Measurements from ENCODE around the gene CCNI2.

DNA sequence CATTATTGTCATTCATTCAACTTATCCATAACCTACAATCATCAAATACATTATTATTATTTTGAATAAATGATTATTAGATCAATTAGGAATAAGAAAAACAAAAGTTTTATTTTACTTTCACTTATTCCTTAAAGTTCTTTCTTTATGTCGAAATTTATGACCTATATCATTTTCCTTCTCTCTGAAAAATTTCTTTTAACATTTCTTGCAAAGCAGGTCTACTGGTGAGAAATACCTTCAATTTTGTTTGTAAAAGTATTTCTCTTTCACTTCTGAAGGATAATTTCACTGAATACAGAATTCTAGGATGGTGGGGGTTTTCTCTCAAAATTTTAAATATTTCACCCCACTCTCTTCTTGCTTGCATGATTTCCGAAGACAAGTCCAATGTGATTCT lies 2.6 kb upstream of the CCNI2 start:
- TF ChIP-seq SIN3A (IDR thresholded peaks at IDR 0.05; ENCODE audit: borderline replicate concordance, insufficient read depth, low read length) (no peak), POLR2AphosphoS5 (IDR thresholded peaks at IDR 0.05; ENCODE audit: low read depth, low read length) (no peak)
- TF ChIP-seq, protein P1, sequence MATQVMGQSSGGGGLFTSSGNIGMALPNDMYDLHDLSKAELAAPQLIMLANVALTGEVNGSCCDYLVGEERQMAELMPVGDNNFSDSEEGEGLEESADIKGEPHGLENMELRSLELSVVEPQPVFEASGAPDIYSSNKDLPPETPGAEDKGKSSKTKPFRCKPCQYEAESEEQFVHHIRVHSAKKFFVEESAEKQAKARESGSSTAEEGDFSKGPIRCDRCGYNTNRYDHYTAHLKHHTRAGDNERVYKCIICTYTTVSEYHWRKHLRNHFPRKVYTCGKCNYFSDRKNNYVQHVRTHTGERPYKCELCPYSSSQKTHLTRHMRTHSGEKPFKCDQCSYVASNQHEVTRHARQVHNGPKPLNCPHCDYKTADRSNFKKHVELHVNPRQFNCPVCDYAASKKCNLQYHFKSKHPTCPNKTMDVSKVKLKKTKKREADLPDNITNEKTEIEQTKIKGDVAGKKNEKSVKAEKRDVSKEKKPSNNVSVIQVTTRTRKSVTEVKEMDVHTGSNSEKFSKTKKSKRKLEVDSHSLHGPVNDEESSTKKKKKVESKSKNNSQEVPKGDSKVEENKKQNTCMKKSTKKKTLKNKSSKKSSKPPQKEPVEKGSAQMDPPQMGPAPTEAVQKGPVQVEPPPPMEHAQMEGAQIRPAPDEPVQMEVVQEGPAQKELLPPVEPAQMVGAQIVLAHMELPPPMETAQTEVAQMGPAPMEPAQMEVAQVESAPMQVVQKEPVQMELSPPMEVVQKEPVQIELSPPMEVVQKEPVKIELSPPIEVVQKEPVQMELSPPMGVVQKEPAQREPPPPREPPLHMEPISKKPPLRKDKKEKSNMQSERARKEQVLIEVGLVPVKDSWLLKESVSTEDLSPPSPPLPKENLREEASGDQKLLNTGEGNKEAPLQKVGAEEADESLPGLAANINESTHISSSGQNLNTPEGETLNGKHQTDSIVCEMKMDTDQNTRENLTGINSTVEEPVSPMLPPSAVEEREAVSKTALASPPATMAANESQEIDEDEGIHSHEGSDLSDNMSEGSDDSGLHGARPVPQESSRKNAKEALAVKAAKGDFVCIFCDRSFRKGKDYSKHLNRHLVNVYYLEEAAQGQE (IDR thresholded peaks at IDR 0.05; ENCODE audit: insufficient read depth in 1 of 2, low read depth in 2 of 2, low read length in 2 of 2): no peak
